ENCODE measurements around the gene AQP10. TPM values are rescaled to one million over a fixed set of nuclear protein-coding genes. Genes with fewer than 3 reads are reported as not detected.
A peak's percentile ranks its signal among the peaks of the same experiment; 100 is the strongest.

The AQP10 gene
- not detected in 2 replicates for total RNA-seq (2013; cell fraction: nucleolus; rRNA removed)
- total RNA-seq (2014; rRNA removed) (not detected in 2 replicates), total RNA-seq (2014; rRNA removed; fragmentation: Illumina TruSeq; extraction: Trizol) (not detected in 2 replicates), total RNA-seq (2021) (not detected in 2 replicates), polyA plus RNA-seq (2011; rRNA removed) (not detected in 2 replicates), polyA plus RNA-seq (2014; fragmentation: Illumina TruSeq; extraction: Trizol) (not detected in 2 replicates), polyA plus RNA-seq (2014; fragmentation: Nextera tagmentation; extraction: Ambion mirVana) (not detected), polyA plus RNA-seq (2014; rRNA removed) (not detected in 2 replicates), polyA plus RNA-seq (2016; fragmentation: Nextera tagmentation; extraction: Ambion mirVana) (not detected), polyA minus RNA-seq (2011; rRNA and poly(A)+ RNA removed) (not detected in 2 replicates), Bru-seq, nascent RNA (not detected), BruChase-seq, experiment 1, labeled RNA remaining after a 6-hour chase (not detected), BruChase-seq, experiment 2, labeled RNA remaining after a 2-hour chase (not detected)
- not detected for polyA plus RNA-seq (2011; ENCODE audit: low read depth)
- polyA plus RNA-seq (2011; cell fraction: cytosol; rRNA removed) = not detected in 2 replicates
- not detected in 2 replicates for polyA plus RNA-seq (2011; cell fraction: nucleus; rRNA removed)
- polyA plus RNA-seq (2012) = not detected in 2 replicates
- not detected in 2 replicates for polyA minus RNA-seq (2011; cell fraction: cytosol; rRNA and poly(A)+ RNA removed)
- not detected in 2 replicates for polyA minus RNA-seq (2011; cell fraction: nucleus; rRNA and poly(A)+ RNA removed)
- long read RNA-seq, experiment 1 = 0 reads
- long read RNA-seq, experiment 2 = 0 reads

- no peak within 1 kb of the TSS for H3K9ac ChIP-seq (ENCODE audit: control insufficient read depth, insufficient read depth, low read length)
- RAD21 ChIA-PET (ENCODE audit: unreplicated experiment) = no interaction called here
- ATAC-seq (no peak), FAIRE-seq (peak; percentile 23), DNase-seq (ENCODE audit: low read depth, low spot score) (no peak)
- H3K79me2 ChIP-seq (ENCODE audit: control insufficient read depth, insufficient read depth, low read length) = peaks cover 2% of the 10 kb centered on the region; the same call in 1 of the 2 replicates
- CTCF ChIA-PET = interaction anchor here (1.0 to 6.7 kb wide), 2 partner anchors 13 to 14 kb away, joined by 5 to 104 read pairs; no protein-coding TSS in a partner anchor
- H3K4me2 ChIP-seq (ENCODE audit: control insufficient read depth, insufficient read depth) = no peak within 1 kb of the TSS
- SMC1A ChIA-PET (ENCODE audit: uncharacterized antibody, unreplicated experiment) = interaction anchor here (0.6 kb wide), 1 partner anchor 12 kb away, joined by 3 read pairs; no protein-coding TSS in a partner anchor
- H3K4me1 ChIP-seq (ENCODE audit: control insufficient read depth, insufficient read depth, low read length) = peaks cover 2% of the 10 kb centered on the region; the same call in 1 of the 2 replicates
- WGBS (ENCODE audit: insufficient coverage, insufficient replicate concordance, low lambda C conversion rate, missing lambda C conversion rate) = 29% methylated on average over 9 of the region's 9 CpGs
- POLR2A ChIA-PET = interaction anchor here (0.6 to 0.7 kb wide), 2 partner anchors 95 to 118 kb away, joined by 3 to 4 read pairs; no protein-coding TSS in a partner anchor
- no peak within 1 kb of the TSS for H2AFZ ChIP-seq (ENCODE audit: control insufficient read depth, low read depth, low read length)
- H3K9me3 ChIP-seq (replicated peaks; ENCODE audit: control insufficient read depth, insufficient read depth, low read length) = no peaks in the 10 kb centered on the region
- H3K27me3 ChIP-seq (replicated peaks in 1 of 2; ENCODE audit: control insufficient read depth in 2 of 2, insufficient read depth in 2 of 2, low read length in 1 of 2) = peaks cover 0 to 3% of the 10 kb centered on the region in 2 experiments; a peak in 1 of 4 replicates
- no peak within 1 kb of the TSS for H3K4me3 ChIP-seq
- H4K20me1 ChIP-seq (ENCODE audit: control insufficient read depth, insufficient read depth) = no peaks in the 10 kb centered on the region
- no peak within 1 kb of the TSS for H3K27ac ChIP-seq (ENCODE audit: control insufficient read depth, insufficient read depth)
- no peaks in the 10 kb centered on the region for H3K36me3 ChIP-seq (ENCODE audit: control insufficient read depth in 2 of 2, insufficient read depth in 2 of 2, low read length in 1 of 2)
- intact Hi-C loops (cut with micrococcal nuclease; ENCODE audit: unreplicated experiment) (no loop called here), in situ Hi-C loops (cut with MboI) (no loop called here)
- no TSS peak for BruUV-seq (replicated peaks)
- TF ChIP-seq MTA2 (IDR thresholded peaks at IDR 0.05; ENCODE audit: low read depth) = no peak
- no peak for TF ChIP-seq TARDBP (IDR thresholded peaks at IDR 0.05; ENCODE audit: borderline replicate concordance)
- no peak for TF ChIP-seq HDAC6 (IDR thresholded peaks at IDR 0.05; ENCODE audit: unreplicated experiment)
- no peak for TF ChIP-seq MEF2A (IDR thresholded peaks at IDR 0.05; ENCODE audit: insufficient read depth, low read depth, low read length)
- TF ChIP-seq FOS (IDR thresholded peaks at IDR 0.05; ENCODE audit: borderline replicate concordance, extremely low read depth, insufficient read length) = no peak
- no peak for TF ChIP-seq CHD1 (IDR thresholded peaks at IDR 0.05; ENCODE audit: low read depth, low read length)
- TF ChIP-seq HDGF (IDR thresholded peaks at IDR 0.05) = no peak
- no peak for TF ChIP-seq CBFB (IDR thresholded peaks at IDR 0.05; ENCODE audit: low read depth)
- no peak for TF ChIP-seq USF1 (IDR thresholded peaks at IDR 0.05; ENCODE audit: borderline replicate concordance, extremely low read length, insufficient read depth, low read depth, low read length)
- TF ChIP-seq BRCA1 (IDR thresholded peaks at IDR 0.05; ENCODE audit: low read depth, low read length) = no peak
- no peak for TF ChIP-seq MTA3 (IDR thresholded peaks at IDR 0.05; ENCODE audit: borderline replicate concordance, low read length)
- no peak for TF ChIP-seq KDM1A (IDR thresholded peaks at IDR 0.05; ENCODE audit: borderline replicate concordance)
- TF ChIP-seq GATAD2B (conservative IDR thresholded peaks at IDR 0.05; ENCODE audit: low read depth) = no peak
- no peak for TF ChIP-seq ZNF274 (IDR thresholded peaks at IDR 0.05; ENCODE audit: insufficient read depth, insufficient read length)
These were observed at the start of gene AQP10 for GRCh38 chr1:154320882-154321608. TSS of gene AQP10 (plus strand) at chr1:154321093. CDS start at chr1:154321156, 63 bp downstream.

Data from GM12878 (cell line).